OCI-LY1 (cell line): ENCODE measurements around the gene VARS2.

Experiments
- EZH2 ChIP-seq: fragments of 200-600 bp; sonication (generic), shearing (Covaris generic); IDR thresholded peaks from 2 replicates; pipeline ENCODE4 v1.8.0; 2017; ENCODE audit warnings: borderline replicate concordance, mixed run types, mild to moderate bottlenecking, antibody characterized with exemption, low read length, moderate library complexity, mixed read lengths
- TF ChIP-seq, protein P1 (sequence below): fragments of 200-600 bp; sonication (generic), shearing (Covaris generic); IDR thresholded peaks from 2 replicates; pipeline ENCODE4 v1.5.1; 2017; ENCODE audit warnings: mild to moderate bottlenecking, antibody characterized with exemption, low read length, moderate library complexity, mixed read lengths

- TF ChIP-seq, protein P1, sequence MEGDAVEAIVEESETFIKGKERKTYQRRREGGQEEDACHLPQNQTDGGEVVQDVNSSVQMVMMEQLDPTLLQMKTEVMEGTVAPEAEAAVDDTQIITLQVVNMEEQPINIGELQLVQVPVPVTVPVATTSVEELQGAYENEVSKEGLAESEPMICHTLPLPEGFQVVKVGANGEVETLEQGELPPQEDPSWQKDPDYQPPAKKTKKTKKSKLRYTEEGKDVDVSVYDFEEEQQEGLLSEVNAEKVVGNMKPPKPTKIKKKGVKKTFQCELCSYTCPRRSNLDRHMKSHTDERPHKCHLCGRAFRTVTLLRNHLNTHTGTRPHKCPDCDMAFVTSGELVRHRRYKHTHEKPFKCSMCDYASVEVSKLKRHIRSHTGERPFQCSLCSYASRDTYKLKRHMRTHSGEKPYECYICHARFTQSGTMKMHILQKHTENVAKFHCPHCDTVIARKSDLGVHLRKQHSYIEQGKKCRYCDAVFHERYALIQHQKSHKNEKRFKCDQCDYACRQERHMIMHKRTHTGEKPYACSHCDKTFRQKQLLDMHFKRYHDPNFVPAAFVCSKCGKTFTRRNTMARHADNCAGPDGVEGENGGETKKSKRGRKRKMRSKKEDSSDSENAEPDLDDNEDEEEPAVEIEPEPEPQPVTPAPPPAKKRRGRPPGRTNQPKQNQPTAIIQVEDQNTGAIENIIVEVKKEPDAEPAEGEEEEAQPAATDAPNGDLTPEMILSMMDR, result no peak
- no peak for TF ChIP-seq EZH2
Observed at GRCh38 chr6:30939473-30939872, 25.4 kb downstream of the VARS2 start.
